ENCODE data around the gene SDK1. TPM values are rescaled to one million over a fixed set of nuclear protein-coding genes. Genes with fewer than 3 reads are reported as not detected.

The SDK1 gene
- total RNA-seq, 2 experiments from 2014 or later, result 0.25 to 0.78 TPM

- ChIA-PET POLR2A (no interaction called here), CTCF (no interaction called here)
- Mint-ChIP-seq H3K4me3 (no peak overlapping the region), H3K27me3 (no peaks in the 10 kb centered on the region), H3K9me3 (no peaks in the 10 kb centered on the region), H3K36me3 (ENCODE audit: low read depth) (no peaks in the 10 kb centered on the region), H3K27ac (no peak overlapping the region), H3K4me1 (ENCODE audit: low read depth) (no peaks in the 10 kb centered on the region)
- DNase-seq (no peak), ATAC-seq (no peak)
- no peak for TF ChIP-seq CTCF (IDR thresholded peaks at IDR 0.05)
- intact Hi-C loops (cut with micrococcal nuclease), result no loop called here
Measured at GRCh38 chr7:4037877-4038276, 736.8 kb downstream of the SDK1 start.

DNA sequence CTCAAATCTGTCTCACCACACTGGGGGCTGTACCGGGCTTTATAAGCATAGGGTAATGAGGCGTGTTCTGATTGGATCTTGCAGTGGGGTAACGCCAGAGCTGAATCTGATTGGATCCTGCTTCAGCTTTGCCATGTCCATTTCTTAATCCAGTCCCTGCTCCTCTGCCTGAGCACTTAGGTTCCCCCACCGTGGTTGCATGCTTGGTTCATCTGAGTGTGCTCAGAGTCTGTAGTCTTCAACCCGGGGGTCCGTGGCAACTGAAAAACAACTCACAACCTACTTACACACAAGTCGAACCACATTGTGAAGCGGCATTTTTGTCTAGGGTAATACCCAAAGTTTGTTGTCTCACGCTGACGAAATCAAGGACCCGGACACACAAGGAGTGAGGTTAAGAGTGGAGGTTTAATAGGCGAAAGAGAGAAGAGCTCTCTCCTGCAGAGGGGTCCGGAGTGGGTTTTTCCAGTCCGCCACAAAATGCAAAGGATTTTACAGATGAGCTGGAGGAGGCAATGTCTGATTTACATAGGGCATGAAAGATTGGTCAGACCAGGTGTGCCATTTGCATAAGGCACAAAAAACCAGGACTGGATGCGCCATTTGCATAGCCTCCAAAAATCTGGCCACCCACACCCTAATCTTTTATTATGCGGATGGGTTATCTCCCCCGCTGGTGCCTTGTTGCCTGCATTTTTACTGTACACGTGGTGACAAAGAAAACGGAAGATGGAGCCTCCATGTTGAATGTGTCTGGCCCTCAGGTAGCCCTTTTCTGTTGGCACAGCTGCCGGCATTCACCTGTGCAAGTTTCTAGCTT is 739.3 kb downstream of the SDK1 start:
- POLR2A ChIA-PET, result no interaction called here

GRCh38 chr7:4042402-4043045 is 741.5 kb downstream of the SDK1 start:
- intact Hi-C loops (cut with micrococcal nuclease), result no loop called here
- no peak for ATAC-seq
- no peak for TF ChIP-seq CTCF (IDR thresholded peaks at IDR 0.05)
- no peak overlapping the region for H3K4me3 Mint-ChIP-seq
- CTCF ChIA-PET, result no interaction called here
- no peaks in the 10 kb centered on the region for H3K4me1 Mint-ChIP-seq (ENCODE audit: low read depth)
- H3K9me3 Mint-ChIP-seq, result no peaks in the 10 kb centered on the region
- DNase-seq, result no peak
- no peaks in the 10 kb centered on the region for H3K27me3 Mint-ChIP-seq
- H3K27ac Mint-ChIP-seq, result no peak overlapping the region
- POLR2A ChIA-PET, result no interaction called here
- H3K36me3 Mint-ChIP-seq (ENCODE audit: low read depth), result no peaks in the 10 kb centered on the region

More for the DNA sequence above, 739.3 kb downstream of the SDK1 start:
- Mint-ChIP-seq H3K27me3 (no peaks in the 10 kb centered on the region), H3K36me3 (ENCODE audit: low read depth) (no peaks in the 10 kb centered on the region), H3K4me3 (no peak overlapping the region), H3K27ac (no peak overlapping the region), H3K9me3 (no peaks in the 10 kb centered on the region), H3K4me1 (ENCODE audit: low read depth) (no peaks in the 10 kb centered on the region)
- CTCF ChIA-PET, result no interaction called here
- intact Hi-C loops (cut with micrococcal nuclease), result no loop called here
- no peak for ATAC-seq
- no peak for TF ChIP-seq CTCF (IDR thresholded peaks at IDR 0.05)
- no peak for DNase-seq

DNA sequence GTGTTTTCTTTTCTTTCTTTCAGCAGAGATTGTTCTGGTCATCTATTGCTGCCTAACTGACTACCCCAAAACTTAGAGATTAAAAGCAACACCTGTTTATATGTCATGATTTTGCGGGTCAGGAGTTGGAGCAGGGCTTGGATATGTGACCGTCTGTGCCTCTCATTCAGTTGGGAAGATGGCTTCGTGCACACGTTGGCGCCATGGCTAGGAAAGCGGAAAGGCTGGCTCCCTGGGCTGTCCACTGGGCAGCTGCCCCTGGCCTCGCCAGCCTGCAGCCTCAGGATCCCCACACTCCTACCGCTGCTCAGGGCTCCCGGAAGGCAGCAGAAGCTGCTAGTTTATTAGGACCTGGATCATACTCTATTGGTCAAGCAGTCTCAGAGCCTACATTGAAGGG is 742.9 kb downstream of the SDK1 start:
- DNase-seq (no peak), ATAC-seq (no peak)
- Mint-ChIP-seq H3K9me3 (no peaks in the 10 kb centered on the region), H3K27ac (no peak overlapping the region), H3K36me3 (ENCODE audit: low read depth) (no peaks in the 10 kb centered on the region), H3K4me1 (ENCODE audit: low read depth) (no peaks in the 10 kb centered on the region), H3K4me3 (no peak overlapping the region), H3K27me3 (no peaks in the 10 kb centered on the region)
- TF ChIP-seq CTCF (IDR thresholded peaks at IDR 0.05), result no peak
- POLR2A ChIA-PET, result no interaction called here
- CTCF ChIA-PET, result no interaction called here
- intact Hi-C loops (cut with micrococcal nuclease), result no loop called here

- Mint-ChIP-seq H3K27ac (no peak overlapping the region), H3K4me1 (ENCODE audit: low read depth) (no peaks in the 10 kb centered on the region), H3K9me3 (no peaks in the 10 kb centered on the region), H3K4me3 (no peak overlapping the region), H3K27me3 (no peaks in the 10 kb centered on the region), H3K36me3 (ENCODE audit: low read depth) (no peaks in the 10 kb centered on the region)
- DNase-seq (no peak), ATAC-seq (no peak)
- no peak for TF ChIP-seq CTCF (IDR thresholded peaks at IDR 0.05)
- POLR2A ChIA-PET, result no interaction called here
- CTCF ChIA-PET, result no interaction called here
- intact Hi-C loops (cut with micrococcal nuclease), result no loop called here
Measured at GRCh38 chr7:4045450-4045849, 744.4 kb downstream of the SDK1 start.

Data from activated CD8-positive, alpha-beta T cell treated with anti-CD3 and anti-CD28 coated beads for 36 hours (primary cell).